ENCODE measurements around the gene GLE1. TPM values are rescaled to one million over a fixed set of nuclear protein-coding genes. Genes with fewer than 3 reads are reported as not detected.

GLE1 gene
- total and polyA plus RNA-seq, 7 donors, result 17.6 to 29.4 (median 20.8) TPM

GRCh38 chr9:128473104-128473503 is 31.4 kb upstream of the GLE1 start:
- intact Hi-C loops (cut with DNase I), result no loop called here
- no peak overlapping the region for H3K27ac ChIP-seq
- H3K4me3 ChIP-seq, result no peak overlapping the region
- H3K9me3 ChIP-seq, result no peaks in the 10 kb centered on the region
- no peak for DNase-seq
- H3K27me3 ChIP-seq, result no peaks in the 10 kb centered on the region
- peaks cover 0 to 57% (median 20%) of the 10 kb centered on the region in 4 donors for H3K36me3 ChIP-seq
- 96 to 97% methylated on average over 5 of the region's 5 CpGs for WGBS, 2 donors
- no peaks in the 10 kb centered on the region for H3K4me1 ChIP-seq
- TF ChIP-seq POLR2AphosphoS5 (IDR thresholded peaks at IDR 0.05) (no peak), POLR2A (IDR thresholded peaks at IDR 0.05) (no peak), CTCF (IDR thresholded peaks at IDR 0.05) (no peak), EP300 (IDR thresholded peaks at IDR 0.05) (no peak)

- H3K27me3 ChIP-seq, result no peaks in the 10 kb centered on the region
- H3K4me3 ChIP-seq, result no peak overlapping the region
- TF ChIP-seq POLR2A (IDR thresholded peaks at IDR 0.05) (no peak), CTCF (IDR thresholded peaks at IDR 0.05) (no peak), EP300 (IDR thresholded peaks at IDR 0.05) (no peak), POLR2AphosphoS5 (IDR thresholded peaks at IDR 0.05) (no peak)
- no peaks in the 10 kb centered on the region for H3K9me3 ChIP-seq
- H3K27ac ChIP-seq, result no peak overlapping the region
- no peak for DNase-seq
- peaks cover 0 to 71% (median 23%) of the 10 kb centered on the region in 4 donors for H3K36me3 ChIP-seq
- intact Hi-C loops (cut with DNase I), result no loop called here
- H3K4me1 ChIP-seq, result no peaks in the 10 kb centered on the region
- 97 to 98% methylated on average over 7 of the region's 7 CpGs for WGBS, 2 donors
Observed at GRCh38 chr9:128475867-128476266, 28.7 kb upstream of the GLE1 start.

GRCh38 chr9:128479262-128479661 is 25.3 kb upstream of the GLE1 start:
- 90 to 98% methylated on average over 1 of the region's 1 CpG for WGBS, 2 donors
- Histone ChIP-seq H3K4me3 (no peak overlapping the region), H3K27ac (no peak overlapping the region), H3K9me3 (no peaks in the 10 kb centered on the region), H3K4me1 (no peaks in the 10 kb centered on the region), H3K27me3 (no peaks in the 10 kb centered on the region), H3K36me3 (peaks cover 0 to 88% (median 30%) of the 10 kb centered on the region in 4 donors)
- no peak for TF ChIP-seq CTCF (IDR thresholded peaks at IDR 0.05)
- intact Hi-C loops (cut with DNase I), result no loop called here
- no peak for DNase-seq

- Histone ChIP-seq H3K27ac (no peak overlapping the region), H3K36me3 (peaks cover 6 to 95% (median 34%) of the 10 kb centered on the region in 4 donors), H3K27me3 (no peaks in the 10 kb centered on the region), H3K4me3 (no peak overlapping the region), H3K4me1 (no peaks in the 10 kb centered on the region), H3K9me3 (no peaks in the 10 kb centered on the region)
- intact Hi-C loops (cut with DNase I), result no loop called here
- DNase-seq, result no peak
- TF ChIP-seq POLR2A (IDR thresholded peaks at IDR 0.05), result no peak
- TF ChIP-seq CTCF (IDR thresholded peaks at IDR 0.05), result no peak
- TF ChIP-seq POLR2AphosphoS5 (IDR thresholded peaks at IDR 0.05), result no peak
- no peak for TF ChIP-seq EP300 (IDR thresholded peaks at IDR 0.05)
- 97 to 98% methylated on average over 10 of the region's 10 CpGs for WGBS, 2 donors
Observed at GRCh38 chr9:128481561-128481960, 23.0 kb upstream of the GLE1 start.

GRCh38 chr9:128482186-128482585 is 22.3 kb upstream of the GLE1 start:
- TF ChIP-seq POLR2A (IDR thresholded peaks at IDR 0.05) (no peak), CTCF (IDR thresholded peaks at IDR 0.05) (no peak), EP300 (IDR thresholded peaks at IDR 0.05) (no peak), POLR2AphosphoS5 (IDR thresholded peaks at IDR 0.05) (no peak)
- no peak for DNase-seq
- H3K4me3 ChIP-seq, result no peak overlapping the region
- H3K27ac ChIP-seq, result no peak overlapping the region
- H3K27me3 ChIP-seq, result no peaks in the 10 kb centered on the region
- no peaks in the 10 kb centered on the region for H3K9me3 ChIP-seq
- intact Hi-C loops (cut with DNase I), result no loop called here
- H3K4me1 ChIP-seq, result no peaks in the 10 kb centered on the region
- peaks cover 6 to 96% (median 35%) of the 10 kb centered on the region in 4 donors for H3K36me3 ChIP-seq
- 96 to 97% methylated on average over 7 of the region's 7 CpGs for whole genome bisulfite sequencing, 2 donors

Data from sigmoid colon (tissue), 7 donors.